ENCODE data around the gene RPL13.
A peak's percentile ranks its signal among the peaks of the same experiment; 100 is the strongest.

The RPL13 gene

DNA sequence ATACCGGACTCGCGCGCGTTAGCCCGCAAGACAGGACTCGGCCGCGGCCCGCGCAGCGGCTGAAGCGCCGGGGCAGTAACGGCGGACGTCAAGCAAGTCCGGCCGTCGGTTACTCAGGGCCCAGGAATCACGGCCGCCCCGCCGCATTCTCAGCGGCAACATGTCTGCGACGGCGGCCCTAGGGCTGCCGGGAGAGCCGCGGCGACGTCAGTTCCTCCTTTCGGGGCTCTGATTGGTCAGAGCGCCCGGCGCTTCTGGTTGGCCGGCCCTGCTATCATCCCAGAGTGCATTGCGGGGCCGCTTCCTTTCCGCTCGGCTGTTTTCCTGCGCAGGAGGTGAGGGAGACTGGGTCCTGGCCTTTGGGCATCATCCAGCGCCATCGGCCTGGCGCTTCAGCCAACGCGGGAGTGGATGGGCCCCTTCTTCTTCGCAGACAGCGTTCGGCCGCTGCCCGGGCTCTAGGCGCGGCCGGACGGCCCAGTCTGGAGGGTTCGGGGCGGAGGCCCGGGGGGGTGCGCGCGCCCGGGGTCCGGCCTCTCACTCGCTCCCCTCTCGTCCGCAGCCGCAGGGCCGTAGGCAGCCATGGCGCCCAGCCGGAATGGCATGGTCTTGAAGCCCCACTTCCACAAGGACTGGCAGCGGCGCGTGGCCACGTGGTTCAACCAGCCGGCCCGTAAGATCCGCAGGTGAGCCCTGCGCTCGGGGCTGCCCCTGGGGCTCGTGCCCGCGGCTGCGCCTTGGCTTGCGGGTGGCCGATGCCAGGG is at the start of gene RPL13:
TSS of gene RPL13 (plus strand) at position 305 of the 764 bp plus-strand sequence. CDS start at position 583, 278 bp downstream.
- peak; percentile 98 for DNase-seq
- in situ Hi-C loops (cut with HindIII; ENCODE audit: low pct_ligation_motif_present, low pct_unique_long_range_greater_than_20kb, low sequenced_read_pairs): no loop called here

DNA sequence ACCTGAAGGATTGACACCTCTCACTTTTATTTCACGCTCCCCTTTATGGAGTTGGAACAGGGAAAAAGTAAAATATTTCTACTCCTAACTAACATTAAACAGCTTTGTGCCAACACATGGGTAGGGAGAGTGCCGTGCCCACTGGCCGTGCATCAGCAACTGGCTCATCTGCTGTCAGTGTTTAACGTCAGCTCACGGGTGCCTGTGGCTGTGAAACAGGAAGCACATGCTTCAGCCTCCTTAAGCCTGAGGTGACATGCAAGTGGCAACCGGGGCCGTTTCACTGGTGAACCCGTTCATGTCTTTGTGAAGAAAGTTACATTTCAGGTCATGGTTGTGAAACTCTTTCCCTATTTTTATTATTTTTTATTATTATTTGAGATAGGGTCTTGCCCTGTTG is 49.1 kb upstream of the RPL13 start:
- DNase-seq: no peak
- in situ Hi-C loops (cut with HindIII; ENCODE audit: low pct_ligation_motif_present, low pct_unique_long_range_greater_than_20kb, low sequenced_read_pairs): no loop called here

DNA sequence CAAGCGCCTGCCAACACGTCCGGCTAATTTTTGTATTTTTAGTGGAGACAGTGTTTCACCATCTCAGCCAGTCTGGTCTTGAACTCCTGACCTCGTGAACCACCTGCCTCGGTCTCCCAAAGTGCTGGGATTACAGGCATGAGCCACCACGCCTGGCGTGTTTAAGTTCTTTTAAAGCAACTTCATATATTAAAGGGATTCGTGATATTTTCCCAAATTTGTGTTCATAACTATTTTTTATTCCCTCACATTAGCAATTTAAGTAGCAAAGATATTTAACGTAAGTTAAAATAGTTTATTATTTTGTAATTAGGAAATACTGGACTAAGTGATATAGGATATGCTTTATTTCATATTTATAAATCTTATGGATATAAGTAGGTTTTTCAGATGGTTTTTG is 48.0 kb upstream of the RPL13 start:
- in situ Hi-C loops (cut with HindIII; ENCODE audit: low pct_ligation_motif_present, low pct_unique_long_range_greater_than_20kb, low sequenced_read_pairs): no loop called here

DNA sequence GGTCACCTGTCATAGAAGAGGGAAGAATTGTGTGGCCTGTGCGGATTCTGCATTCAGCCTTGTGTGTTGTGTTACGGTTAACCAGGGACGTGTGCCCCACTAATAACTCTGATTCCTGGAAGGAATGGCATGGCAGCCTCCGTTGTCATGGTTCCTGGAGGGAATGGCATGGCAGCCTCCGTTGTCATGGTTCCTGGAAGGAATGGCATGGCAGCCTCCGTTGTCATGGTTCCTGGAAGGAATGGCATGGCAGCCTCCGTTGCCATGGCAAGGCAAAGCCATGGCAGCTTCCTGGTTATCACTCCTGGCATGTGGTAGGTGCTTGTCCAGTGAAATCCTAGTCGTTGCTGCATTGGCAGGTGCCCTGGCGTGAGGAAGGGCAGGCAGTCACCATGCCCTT is 43.4 kb upstream of the RPL13 start:
- DNase-seq: no peak
- in situ Hi-C loops (cut with HindIII; ENCODE audit: low pct_ligation_motif_present, low pct_unique_long_range_greater_than_20kb, low sequenced_read_pairs): no loop called here

More for the DNA sequence above, 48.0 kb upstream of the RPL13 start:
- DNase-seq: no peak

DNA sequence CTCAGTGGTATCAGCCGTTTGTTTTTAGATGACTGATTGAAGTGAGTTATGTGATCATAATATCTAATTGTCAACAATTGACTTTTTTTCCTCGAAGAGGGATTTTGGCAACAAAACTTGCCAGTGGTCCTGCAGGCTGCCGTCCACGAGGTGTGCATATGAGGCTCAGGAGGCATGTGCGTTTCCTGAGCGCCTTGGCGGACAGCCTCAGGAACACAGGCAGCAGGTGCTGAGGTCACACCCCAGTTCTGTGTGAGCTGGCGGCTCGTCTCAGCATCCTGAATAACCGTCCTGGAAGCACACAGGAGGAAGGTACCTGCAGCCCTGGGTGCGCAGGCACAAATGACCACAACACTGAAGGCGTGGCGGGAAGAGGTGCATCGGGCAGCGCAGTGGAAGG is 40.6 kb upstream of the RPL13 start:
- no peak for DNase-seq
- in situ Hi-C loops (cut with HindIII; ENCODE audit: low pct_ligation_motif_present, low pct_unique_long_range_greater_than_20kb, low sequenced_read_pairs): no loop called here

DNA sequence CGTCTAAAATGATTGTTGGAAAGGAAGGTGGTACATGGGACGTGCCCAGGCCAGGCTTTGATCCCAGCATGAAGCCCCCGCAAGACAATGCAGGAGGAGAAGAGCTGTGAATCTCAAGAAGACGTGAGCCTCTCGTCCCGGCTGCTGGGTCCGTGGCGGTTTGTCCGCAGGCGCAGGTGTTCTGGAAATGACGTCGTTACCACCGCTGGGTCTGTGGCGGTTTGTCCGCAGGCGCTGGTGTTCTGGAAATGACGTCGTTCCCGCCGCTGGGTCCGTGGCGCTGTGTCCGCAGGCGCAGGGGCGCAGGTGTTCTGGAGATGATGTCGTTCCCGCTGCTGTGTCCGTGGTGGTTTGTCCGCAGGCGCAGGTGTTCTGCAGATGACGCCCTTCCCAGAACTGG is 38.2 kb upstream of the RPL13 start:
- no peak for DNase-seq
- in situ Hi-C loops (cut with HindIII; ENCODE audit: low pct_ligation_motif_present, low pct_unique_long_range_greater_than_20kb, low sequenced_read_pairs): no loop called here

DNA sequence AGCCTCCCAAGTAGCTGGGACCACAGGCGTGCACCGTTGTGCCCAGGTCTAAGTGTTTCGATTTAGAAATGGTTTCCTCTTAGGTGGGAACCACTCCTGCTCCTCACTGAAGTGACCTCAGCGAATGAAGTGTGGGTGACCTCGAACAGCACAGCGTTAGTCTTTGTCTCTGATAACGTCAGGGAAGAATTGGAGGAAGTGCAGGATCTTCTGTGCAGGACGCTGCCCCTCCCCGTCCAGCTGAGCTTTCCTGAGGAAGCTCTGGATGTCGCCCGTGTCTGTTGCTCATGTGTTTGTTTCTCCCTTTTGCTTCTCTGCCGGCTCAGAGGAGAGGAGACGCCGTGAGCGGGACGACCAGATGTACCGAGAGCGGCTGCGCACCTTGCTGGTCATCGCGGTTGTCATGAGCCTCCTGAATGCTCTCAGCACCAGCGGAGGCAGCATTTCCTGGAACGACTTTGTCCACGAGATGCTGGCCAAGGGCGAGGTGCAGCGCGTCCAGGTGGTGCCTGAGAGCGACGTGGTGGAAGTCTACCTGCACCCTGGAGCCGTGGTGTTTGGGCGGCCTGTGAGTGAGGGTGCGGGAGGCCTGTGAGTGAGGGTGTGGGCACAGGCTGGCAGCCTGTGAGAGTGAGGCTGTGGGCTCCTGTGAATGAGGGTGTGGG is 36.7 kb upstream of the RPL13 start:
- in situ Hi-C loops (cut with HindIII; ENCODE audit: low pct_ligation_motif_present, low pct_unique_long_range_greater_than_20kb, low sequenced_read_pairs): no loop called here
- DNase-seq: no peak

DNA sequence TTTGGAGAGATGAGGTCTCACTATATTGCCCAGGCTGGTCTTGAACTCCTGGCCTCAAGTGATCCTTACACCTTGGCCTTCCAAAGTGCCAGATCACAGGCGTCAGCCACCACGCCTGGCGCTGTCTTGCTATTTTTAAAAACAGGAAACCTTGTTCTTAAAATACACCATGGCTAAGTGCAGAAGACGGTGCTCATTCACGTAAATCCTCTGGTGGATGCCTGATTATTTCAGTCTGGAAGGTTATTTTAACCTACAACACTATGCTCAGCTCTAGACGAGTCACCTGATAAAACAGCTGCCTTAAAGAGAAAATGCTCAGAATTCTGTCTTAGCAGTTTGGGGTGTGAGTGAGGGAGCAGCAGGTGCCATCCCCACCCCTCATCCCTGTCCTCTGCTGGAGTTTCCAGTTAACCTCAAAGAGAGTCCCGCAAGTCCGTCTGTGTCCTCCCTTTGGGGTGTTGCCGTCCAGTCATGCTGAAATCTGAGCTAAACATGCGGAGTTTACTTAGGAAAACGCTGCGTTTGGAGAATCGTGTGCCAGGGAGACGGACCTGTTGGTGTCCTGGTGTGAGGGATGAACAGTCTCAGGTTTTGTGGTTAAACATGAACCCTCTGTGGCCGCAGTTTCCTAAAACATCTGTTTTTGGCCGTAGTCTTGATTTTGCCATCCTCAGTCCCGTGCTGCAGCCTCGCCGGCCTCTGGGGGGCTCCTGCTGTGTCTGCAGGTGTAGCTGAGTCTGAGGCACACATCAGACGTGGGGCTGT is 35.2 kb upstream of the RPL13 start:
- DNase-seq: no peak
- in situ Hi-C loops (cut with HindIII; ENCODE audit: low pct_ligation_motif_present, low pct_unique_long_range_greater_than_20kb, low sequenced_read_pairs): no loop called here

DNA sequence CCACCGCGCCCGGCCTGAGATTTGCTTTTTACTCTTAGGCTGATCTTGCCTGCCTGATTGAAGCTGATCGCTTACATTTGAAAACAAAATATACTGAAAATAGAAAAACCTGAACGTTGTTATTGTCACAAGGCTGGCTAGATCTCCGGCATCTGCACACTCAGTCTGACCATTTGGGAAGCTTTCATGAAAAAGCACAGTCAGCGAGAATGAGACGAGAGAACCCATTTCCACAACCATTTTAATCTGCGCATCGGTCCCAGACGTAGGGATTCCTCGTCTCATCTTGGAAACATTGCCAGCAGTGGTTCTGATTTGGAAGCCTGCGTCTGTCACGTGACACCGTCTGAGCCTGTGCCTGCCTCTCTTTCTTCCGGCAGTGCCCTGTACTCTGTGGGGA is 31.4 kb upstream of the RPL13 start:
- DNase-seq: no peak
- in situ Hi-C loops (cut with HindIII; ENCODE audit: low pct_ligation_motif_present, low pct_unique_long_range_greater_than_20kb, low sequenced_read_pairs): no loop called here

DNA sequence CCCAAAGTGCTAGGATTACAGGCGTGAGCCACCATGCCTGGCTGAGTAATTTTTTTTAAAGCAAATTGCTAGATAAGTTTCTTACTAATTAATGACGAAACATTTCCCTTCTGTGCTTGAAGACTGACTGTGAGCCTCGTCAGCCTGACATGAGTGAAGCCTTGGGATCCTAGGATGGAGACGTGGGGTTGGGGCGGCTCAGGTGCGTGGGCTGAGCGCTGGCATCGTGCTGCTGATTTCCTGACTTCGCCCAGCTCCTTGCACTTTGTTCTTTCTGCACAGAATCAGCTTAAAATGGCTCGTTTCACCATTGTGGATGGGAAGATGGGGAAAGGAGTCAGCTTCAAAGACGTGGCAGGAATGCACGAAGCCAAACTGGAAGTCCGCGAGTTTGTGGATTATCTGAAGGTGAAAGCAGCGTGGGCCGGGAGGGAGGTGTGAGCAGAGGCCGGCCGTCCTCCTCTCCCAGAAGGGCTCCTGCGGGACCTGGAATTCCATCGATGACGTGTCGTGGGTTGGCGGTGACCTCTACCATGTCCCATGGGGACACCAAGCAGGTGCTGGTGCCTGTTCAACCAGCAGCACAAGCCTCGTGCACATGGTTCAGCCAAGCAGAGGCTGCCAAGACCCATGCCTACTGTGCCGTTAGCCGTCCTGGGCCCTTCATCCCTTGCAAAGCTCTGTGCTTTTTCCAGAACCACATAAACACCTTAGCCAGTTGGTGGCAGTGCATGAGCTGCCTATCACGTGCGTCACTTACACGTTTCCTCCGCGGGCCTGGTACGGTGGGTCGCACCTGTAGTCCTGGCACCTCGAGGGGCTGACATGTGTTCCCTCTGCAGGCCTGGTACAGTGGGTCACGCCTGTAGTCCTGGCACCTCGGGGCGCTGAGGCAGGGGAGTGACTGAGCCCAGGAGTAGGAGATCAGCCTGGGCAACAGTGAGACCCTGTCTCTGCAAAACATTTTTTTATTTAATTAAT is 29.8 kb upstream of the RPL13 start:
- DNase-seq: no peak
- in situ Hi-C loops (cut with HindIII; ENCODE audit: low pct_ligation_motif_present, low pct_unique_long_range_greater_than_20kb, low sequenced_read_pairs): no loop called here

DNA sequence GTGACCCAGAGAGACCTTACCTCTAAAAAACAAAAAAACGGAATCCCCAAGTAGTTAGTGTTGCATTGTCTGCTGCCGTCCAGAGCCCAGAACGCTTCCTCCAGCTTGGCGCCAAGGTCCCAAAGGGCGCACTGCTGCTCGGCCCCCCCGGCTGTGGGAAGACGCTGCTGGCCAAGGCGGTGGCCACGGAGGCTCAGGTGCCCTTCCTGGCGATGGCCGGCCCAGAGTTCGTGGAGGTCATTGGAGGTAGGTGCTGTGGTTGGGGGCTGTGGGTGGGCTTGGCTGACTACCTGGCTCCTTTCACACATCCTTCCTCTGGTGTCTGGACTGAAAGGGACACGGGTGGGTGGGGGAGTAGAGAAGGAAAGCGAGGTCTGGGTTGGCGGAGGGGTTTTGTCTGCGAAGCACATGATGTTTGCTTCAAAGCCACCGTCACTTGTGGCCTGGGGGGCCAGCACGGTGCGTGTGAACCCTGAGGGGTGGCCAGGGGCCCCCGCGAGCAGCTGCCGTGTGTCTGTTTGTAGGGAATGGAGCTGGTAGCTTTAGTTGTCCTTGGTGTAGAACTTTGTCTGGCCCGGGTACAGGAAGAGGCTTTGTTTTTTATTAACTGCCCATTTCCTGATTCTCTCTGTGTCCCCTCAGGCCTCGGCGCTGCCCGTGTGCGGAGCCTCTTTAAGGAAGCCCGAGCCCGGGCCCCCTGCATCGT is 28.5 kb upstream of the RPL13 start:
- DNase-seq: no peak
- in situ Hi-C loops (cut with HindIII; ENCODE audit: low pct_ligation_motif_present, low pct_unique_long_range_greater_than_20kb, low sequenced_read_pairs): no loop called here

DNA sequence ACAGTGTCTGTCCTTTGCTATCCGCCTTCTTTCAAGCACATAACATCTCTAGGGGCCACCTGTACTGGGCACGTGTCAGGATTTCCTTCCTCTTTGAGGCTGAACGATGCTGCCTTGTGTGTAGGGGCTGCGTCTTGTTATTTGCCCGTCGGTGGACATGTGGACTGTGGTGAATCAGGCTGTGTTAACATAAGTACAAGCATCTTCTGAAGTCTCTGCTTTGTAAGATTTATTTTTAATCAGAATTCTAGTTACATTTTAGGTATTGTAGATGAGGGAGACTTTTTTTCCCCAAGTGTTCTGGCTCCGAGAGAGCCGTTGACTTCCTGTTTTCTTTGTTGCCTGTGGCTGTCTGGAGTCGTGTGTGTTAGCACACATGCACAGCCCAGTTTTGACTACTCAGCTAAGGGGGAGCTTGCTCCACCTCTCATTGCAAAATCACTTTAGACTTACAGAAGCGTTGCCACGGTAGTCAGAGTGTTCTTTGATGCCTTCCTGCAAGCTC is 26.2 kb upstream of the RPL13 start:
- in situ Hi-C loops (cut with HindIII; ENCODE audit: low pct_ligation_motif_present, low pct_unique_long_range_greater_than_20kb, low sequenced_read_pairs): no loop called here
- DNase-seq: no peak

DNA sequence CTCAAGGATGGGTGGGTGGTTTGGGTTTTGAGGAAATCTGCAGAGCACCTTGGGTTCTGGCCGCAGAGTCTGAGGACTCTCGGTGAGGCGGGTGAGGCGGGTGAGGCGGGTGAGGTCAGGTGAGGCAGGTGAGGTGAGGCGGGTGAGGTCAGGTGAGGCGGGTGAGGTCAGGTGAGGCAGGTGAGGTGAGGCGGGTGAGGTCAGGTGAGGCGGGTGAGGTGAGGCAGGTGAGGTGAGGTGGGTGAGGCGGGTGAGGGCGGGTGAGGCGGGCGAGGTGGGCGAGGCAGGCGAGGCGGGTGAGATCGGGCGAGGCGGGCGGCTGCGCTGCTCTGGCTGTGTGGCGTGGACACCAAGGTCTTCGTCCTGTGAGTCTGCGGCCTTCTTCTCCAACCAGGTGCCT is 24.1 kb upstream of the RPL13 start:
- in situ Hi-C loops (cut with HindIII; ENCODE audit: low pct_ligation_motif_present, low pct_unique_long_range_greater_than_20kb, low sequenced_read_pairs): no loop called here
- no peak for DNase-seq

DNA sequence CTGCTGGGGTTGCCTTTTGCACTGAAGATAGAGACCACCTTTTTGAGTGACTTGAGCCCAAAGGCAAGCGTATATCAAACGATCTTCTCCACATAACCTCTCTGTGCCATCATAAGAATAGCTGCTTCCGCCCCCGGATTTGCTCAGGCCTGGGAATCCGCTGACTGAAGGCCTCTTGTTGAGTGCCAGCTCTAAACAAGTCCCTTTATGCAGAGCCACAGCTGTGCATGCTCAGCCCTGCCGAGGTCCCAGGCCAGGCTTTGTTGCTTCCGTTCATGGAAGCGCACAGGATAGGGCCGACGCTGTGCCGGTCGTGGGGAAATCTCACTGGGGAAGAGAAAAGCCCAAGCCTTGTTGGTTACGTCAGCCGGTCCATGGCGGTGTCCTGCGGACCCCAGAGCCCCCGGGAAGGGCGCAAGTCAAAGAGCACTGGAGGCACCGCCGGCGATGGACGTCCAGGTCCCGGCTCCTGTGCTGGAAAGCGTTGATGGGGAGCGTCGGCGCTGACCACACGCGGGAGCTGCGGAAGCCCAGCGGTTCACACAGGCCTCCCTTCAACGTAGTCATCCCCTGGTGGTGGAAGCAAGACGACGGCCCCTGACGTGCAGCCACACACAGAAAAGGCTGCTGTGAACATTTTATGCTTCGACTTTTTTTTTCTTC is 23.5 kb upstream of the RPL13 start:
- DNase-seq: no peak
- in situ Hi-C loops (cut with HindIII; ENCODE audit: low pct_ligation_motif_present, low pct_unique_long_range_greater_than_20kb, low sequenced_read_pairs): no loop called here

DNA sequence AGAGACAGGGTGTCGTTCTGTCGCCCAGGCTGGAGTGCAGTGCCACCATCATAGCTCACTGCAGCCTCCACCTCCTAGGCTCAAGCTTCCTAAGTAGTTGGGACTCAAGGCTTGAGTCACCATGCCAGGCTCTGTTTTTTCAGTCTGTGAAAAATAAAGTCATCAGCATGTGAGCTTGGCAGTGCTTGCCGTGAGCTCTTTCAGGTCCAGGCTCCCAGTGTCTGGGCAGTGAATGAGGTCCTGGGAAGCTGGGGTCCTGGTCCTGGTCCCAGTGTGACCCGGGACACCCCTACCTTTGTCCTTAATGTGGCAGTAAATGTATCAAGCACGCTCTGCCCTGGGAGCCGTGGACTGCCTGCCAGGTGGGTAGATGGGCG is 22.9 kb upstream of the RPL13 start:
- in situ Hi-C loops (cut with HindIII; ENCODE audit: low pct_ligation_motif_present, low pct_unique_long_range_greater_than_20kb, low sequenced_read_pairs): no loop called here
- no peak for DNase-seq

DNA sequence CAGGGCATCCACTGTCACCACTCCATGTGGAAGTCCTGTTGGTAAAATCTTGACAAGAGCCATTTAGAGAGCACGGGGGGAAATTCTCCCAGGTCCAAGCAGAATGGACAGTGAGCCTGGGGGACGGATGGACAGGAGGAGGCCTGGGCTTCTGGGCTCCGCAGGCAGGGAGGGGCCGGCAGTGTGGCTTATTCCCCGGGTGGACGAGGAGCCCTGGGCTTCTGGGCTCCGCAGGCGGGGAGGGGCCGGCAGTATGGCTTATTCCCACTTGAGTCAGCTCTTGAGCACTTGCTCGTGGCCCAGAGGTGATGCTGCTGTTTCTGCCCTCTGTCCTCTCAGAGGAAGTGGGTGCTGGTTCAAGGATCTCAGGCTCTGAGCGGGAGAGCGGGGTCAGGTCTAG is 22.2 kb upstream of the RPL13 start:
- DNase-seq: no peak
- in situ Hi-C loops (cut with HindIII; ENCODE audit: low pct_ligation_motif_present, low pct_unique_long_range_greater_than_20kb, low sequenced_read_pairs): no loop called here

DNA sequence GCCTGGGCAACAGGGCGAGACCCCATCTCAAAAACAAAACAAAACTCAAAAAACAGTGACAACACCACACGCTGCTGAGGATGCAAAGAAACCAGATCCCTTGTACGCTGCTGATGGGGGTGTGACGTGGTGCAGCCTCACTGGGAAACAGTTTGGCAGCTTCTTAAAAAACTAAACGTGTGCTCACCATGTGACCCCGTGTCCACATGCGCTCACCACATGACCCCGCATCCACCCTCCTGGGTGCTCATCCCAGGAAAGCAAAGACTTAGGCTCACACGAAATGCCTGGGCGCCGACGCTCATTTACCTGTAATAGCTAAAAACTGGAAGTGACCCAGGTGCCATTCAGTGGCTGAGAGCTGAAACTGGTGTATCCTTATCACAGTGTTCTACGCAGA is 19.9 kb upstream of the RPL13 start:
- no peak for DNase-seq
- in situ Hi-C loops (cut with HindIII; ENCODE audit: low pct_ligation_motif_present, low pct_unique_long_range_greater_than_20kb, low sequenced_read_pairs): no loop called here

Measured in ACHN (cell line).